RWPE2 (cell line): ENCODE data around the gene TLR2.

ENCODE experiments used
- ATAC-seq: fragments of 200-7000 bp; cut with Tn5 transposase; 3 replicates; pipeline ENCODE4 v1.9.1; 2021; ENCODE audit warnings: low read depth
- DNase-seq: peaks from one replicate; pipeline ENCODE4 v3.0.0-alpha.2; 2020; ENCODE audit warnings: low spot score
- H3K27ac ChIP-seq: fragments of 450-650 bp; 2 replicates; pipeline ENCODE4 v1.5.1; 2017; ENCODE audit warnings: mild to moderate bottlenecking; ENCODE audit not compliant: poor library complexity, severe bottlenecking
- H3K27me3 ChIP-seq: fragments of 250-450 bp; sonication (Bioruptor Pico); 2 replicates; pipeline ENCODE4 v1.5.1; 2021; ENCODE audit warnings: mild to moderate bottlenecking, moderate library complexity; ENCODE audit not compliant: insufficient read depth, poor library complexity, severe bottlenecking
- H3K36me3 ChIP-seq: fragments of 250-450 bp; sonication (Bioruptor Pico); 2 replicates; pipeline ENCODE4 v1.5.1; 2020; ENCODE audit warnings: low read depth, mild to moderate bottlenecking, moderate library complexity
- H3K4me1 ChIP-seq: fragments of 250-450 bp; sonication (Bioruptor Pico); 2 replicates; pipeline ENCODE4 v1.5.1; 2021; ENCODE audit warnings: mild to moderate bottlenecking, moderate library complexity; ENCODE audit not compliant: insufficient read depth, poor library complexity, severe bottlenecking
- H3K4me3 ChIP-seq: fragments of 250-450 bp; sonication (Bioruptor Pico); 2 replicates; pipeline ENCODE4 v1.5.1; 2021; ENCODE audit warnings: mild to moderate bottlenecking, moderate library complexity; ENCODE audit not compliant: severe bottlenecking
- H3K9me3 ChIP-seq: fragments of 250-450 bp; sonication (Bioruptor Pico); 2 replicates; pipeline ENCODE4 v1.5.1; 2021; ENCODE audit warnings: mild to moderate bottlenecking, moderate library complexity; ENCODE audit not compliant: severe bottlenecking
- TF ChIP-seq, protein P1 (sequence below): fragments of 450-650 bp; IDR thresholded peaks from one replicate; pipeline ENCODE4 v1.5.1; 2017; ENCODE audit warnings: mild to moderate bottlenecking, moderate library complexity; ENCODE audit not compliant: poor library complexity, severe bottlenecking

Gene TLR2

DNA sequence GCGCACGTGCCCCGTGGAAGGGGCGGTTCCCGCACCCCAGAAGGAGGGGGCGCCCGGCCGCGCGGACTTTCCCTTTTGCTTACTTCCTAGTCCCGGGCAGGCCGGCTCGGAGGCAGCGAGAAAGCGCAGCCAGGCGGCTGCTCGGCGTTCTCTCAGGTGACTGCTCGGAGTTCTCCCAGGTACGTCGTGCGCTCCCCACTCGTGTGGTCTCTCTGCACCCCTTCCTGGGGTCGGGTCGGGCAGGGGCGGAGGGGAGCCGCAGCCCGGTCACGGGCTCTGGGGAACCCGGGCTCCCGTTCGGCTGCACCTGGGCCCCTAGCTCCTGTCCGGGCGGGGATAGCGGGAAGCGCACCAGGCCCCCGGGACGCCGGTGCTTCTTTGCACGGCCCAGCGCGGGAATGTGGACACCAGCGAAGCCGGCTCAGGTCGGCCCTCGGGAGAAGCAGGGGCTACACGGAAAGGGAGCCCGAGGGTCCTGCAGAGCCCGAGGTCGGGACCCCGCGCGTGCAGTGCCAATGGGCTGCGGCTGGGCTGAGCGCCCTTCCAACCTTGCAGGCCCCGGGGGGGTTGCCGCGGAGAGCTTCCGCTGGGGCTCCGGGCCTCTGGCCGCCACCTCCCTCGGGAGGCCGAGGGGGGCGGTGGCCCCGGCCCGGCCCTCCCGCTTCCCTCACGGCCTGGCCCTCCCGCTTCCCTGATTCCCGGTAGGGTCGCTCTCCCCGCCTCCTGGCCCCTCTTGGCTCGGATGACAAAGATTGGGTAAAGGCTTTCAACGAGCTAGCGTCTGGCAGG lies at the start of gene TLR2:
TLR2 (plus strand) TSS at position 99 of the 789 bp plus-strand sequence. CDS start 18,628 bp downstream, outside the sequence.
- DNase-seq: peak; percentile 77
- no peaks in the 10 kb centered on the region for H3K9me3 ChIP-seq
- TF ChIP-seq, protein P1, sequence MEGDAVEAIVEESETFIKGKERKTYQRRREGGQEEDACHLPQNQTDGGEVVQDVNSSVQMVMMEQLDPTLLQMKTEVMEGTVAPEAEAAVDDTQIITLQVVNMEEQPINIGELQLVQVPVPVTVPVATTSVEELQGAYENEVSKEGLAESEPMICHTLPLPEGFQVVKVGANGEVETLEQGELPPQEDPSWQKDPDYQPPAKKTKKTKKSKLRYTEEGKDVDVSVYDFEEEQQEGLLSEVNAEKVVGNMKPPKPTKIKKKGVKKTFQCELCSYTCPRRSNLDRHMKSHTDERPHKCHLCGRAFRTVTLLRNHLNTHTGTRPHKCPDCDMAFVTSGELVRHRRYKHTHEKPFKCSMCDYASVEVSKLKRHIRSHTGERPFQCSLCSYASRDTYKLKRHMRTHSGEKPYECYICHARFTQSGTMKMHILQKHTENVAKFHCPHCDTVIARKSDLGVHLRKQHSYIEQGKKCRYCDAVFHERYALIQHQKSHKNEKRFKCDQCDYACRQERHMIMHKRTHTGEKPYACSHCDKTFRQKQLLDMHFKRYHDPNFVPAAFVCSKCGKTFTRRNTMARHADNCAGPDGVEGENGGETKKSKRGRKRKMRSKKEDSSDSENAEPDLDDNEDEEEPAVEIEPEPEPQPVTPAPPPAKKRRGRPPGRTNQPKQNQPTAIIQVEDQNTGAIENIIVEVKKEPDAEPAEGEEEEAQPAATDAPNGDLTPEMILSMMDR: peak; percentile 12
- H3K4me1 ChIP-seq: no peaks in the 10 kb centered on the region
- H3K36me3 ChIP-seq: no peaks in the 10 kb centered on the region
- peak within 1 kb of the TSS; percentile 42 for H3K4me3 ChIP-seq
- peak; percentile 85 for ATAC-seq
- H3K27me3 ChIP-seq: no peaks in the 10 kb centered on the region
- H3K27ac ChIP-seq: no peak within 1 kb of the TSS

DNA sequence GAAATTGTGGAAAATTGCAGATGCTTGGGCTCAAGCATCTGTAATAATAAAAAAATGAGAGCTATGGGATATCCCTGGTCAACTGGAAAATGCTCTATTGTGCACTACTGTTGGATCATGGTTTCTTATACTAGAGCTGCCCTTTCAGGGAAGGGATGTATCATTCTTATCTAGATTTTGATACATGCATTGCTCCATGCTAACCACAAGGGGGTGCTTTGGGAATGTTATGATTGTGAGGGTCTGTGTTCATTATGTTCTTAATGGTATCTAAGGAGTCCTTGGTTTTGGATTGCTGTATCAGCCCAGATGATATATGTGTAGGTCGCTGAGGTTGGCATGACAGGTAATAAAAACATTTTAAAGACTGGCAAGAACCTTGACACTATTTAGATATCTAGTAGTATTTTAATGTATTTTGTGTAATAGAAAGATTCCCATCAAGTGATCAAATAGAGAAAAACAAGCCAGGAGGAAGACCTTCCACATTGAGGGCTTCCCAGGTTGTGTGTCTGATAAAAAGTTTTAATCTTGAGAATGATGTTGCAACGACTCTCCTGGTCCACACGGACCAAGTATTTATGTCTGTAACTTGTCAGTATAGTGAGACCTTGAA lies 49.2 kb upstream of the TLR2 start:
- no peaks in the 10 kb centered on the region for H3K9me3 ChIP-seq
- no peaks in the 10 kb centered on the region for H3K4me1 ChIP-seq
- ATAC-seq: peak; percentile 55
- TF ChIP-seq, protein P1: peak; percentile 74
- H3K4me3 ChIP-seq: no peak overlapping the region
- peaks cover 21% of the 10 kb centered on the region for H3K36me3 ChIP-seq
- H3K27ac ChIP-seq: no peak overlapping the region
- no peak for DNase-seq
- no peaks in the 10 kb centered on the region for H3K27me3 ChIP-seq

- Histone ChIP-seq H3K27ac (no peak overlapping the region), H3K27me3 (no peaks in the 10 kb centered on the region), H3K36me3 (peaks cover 21% of the 10 kb centered on the region), H3K4me1 (no peaks in the 10 kb centered on the region), H3K4me3 (no peak overlapping the region), H3K9me3 (no peaks in the 10 kb centered on the region)
- no peak for ATAC-seq
- TF ChIP-seq, protein P1: no peak
- no peak for DNase-seq
Measured at GRCh38 chr4:153635846-153636245, 48.2 kb upstream of the TLR2 start.

DNA sequence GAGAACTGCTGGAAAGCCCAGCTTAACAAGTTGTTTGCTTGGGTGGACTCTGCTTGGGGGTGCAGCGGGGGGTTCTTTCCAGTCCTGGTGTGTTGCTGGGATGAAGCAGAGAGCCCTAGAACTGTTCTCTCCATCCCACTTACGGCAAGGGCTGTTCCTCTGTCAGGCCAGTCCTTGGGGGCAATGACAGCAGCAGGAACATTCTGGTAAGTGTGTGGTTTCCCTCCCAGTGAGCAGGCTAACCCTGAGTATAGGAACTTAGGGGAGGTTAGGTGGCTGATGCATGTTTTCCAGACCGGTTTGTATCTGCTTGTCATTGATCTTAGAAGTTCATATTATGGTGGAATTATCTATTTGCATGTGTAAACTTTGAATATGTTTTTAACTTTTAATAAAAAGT lies 46.9 kb upstream of the TLR2 start:
- Histone ChIP-seq H3K9me3 (no peaks in the 10 kb centered on the region), H3K4me1 (no peaks in the 10 kb centered on the region), H3K36me3 (peaks cover 21% of the 10 kb centered on the region), H3K27ac (no peak overlapping the region), H3K4me3 (no peak overlapping the region), H3K27me3 (no peaks in the 10 kb centered on the region)
- ATAC-seq: no peak
- no peak for DNase-seq
- TF ChIP-seq, protein P1: no peak

DNA sequence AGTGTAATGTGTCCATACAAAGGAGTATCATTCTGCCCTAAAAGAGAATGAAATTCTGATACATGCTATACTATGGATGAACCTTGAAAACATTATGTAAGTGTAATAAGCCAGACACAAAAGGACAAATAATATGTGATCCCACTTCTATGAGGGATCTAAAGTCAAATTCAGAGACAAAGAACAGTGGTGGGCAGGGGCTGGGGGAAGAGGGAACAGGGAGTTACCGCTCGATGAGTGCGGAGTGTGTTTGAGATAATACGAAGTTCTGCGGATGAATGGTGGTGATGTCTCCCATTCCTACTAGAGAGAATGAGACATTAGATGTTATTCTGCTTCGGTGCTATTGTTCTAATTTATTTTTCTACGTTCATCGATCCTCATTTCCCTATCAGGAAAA lies 46.1 kb upstream of the TLR2 start:
- H3K27ac ChIP-seq: no peak overlapping the region
- H3K36me3 ChIP-seq: peaks cover 18% of the 10 kb centered on the region
- no peaks in the 10 kb centered on the region for H3K27me3 ChIP-seq
- no peaks in the 10 kb centered on the region for H3K4me1 ChIP-seq
- DNase-seq (no peak), ATAC-seq (no peak)
- no peak overlapping the region for H3K4me3 ChIP-seq
- TF ChIP-seq, protein P1: no peak
- H3K9me3 ChIP-seq: no peaks in the 10 kb centered on the region
